HTERT RPE-1 (cell line): ENCODE data around the gene DNAH17.
"Not testable (repeated sequence)": the region's sequence is repeated elsewhere in the genome, so short reads cannot be mapped to it uniquely, and the experiment has no call there.

Experiments used
- in situ Hi-C: fragments of 300-500 bp; cut with MboI; formaldehyde crosslinking; loops from 4 replicates; pipeline ENCODE4 v1.14.3; 2020; ENCODE audit warnings: low sequenced_read_pairs

Gene DNAH17

GRCh38 chr17:78526231-78527025 lies 50.8 kb downstream of the DNAH17 start:
- in situ Hi-C loops = no loop called here

- in situ Hi-C loops = no loop called here
These were observed 51.6 kb downstream of the DNAH17 start for GRCh38 chr17:78525511-78526160.

GRCh38 chr17:78524870-78525510 lies 52.2 kb downstream of the DNAH17 start:
- in situ Hi-C loops = no loop called here

GRCh38 chr17:78523934-78524655 lies 53.1 kb downstream of the DNAH17 start:
- in situ Hi-C loops = no loop called here

GRCh38 chr17:78522031-78522809 lies 55.0 kb downstream of the DNAH17 start:
- in situ Hi-C loops = no loop called here

DNA sequence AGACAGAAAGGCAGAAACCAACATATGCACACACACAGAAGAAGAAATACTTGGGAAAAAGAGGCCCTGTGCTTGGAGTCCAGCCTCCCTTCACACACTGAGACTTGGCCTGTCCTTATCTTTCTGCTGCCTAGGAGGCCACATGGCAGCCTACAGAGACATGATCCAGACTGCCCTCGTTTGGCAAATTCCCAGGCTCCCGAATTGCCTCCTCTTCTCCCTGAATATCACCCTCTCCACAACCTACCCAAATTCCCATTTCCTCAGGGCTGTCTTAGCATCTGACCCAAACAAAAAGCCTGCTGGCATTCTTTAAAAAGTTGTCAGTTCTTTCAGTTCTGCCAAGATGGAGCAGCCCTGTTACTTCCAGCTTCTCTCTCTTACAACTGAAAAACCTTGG lies 59.8 kb downstream of the DNAH17 start:
- in situ Hi-C loops = no loop called here

GRCh38 chr17:78515480-78515879 lies 61.7 kb downstream of the DNAH17 start:
- in situ Hi-C loops = no loop called here

DNA sequence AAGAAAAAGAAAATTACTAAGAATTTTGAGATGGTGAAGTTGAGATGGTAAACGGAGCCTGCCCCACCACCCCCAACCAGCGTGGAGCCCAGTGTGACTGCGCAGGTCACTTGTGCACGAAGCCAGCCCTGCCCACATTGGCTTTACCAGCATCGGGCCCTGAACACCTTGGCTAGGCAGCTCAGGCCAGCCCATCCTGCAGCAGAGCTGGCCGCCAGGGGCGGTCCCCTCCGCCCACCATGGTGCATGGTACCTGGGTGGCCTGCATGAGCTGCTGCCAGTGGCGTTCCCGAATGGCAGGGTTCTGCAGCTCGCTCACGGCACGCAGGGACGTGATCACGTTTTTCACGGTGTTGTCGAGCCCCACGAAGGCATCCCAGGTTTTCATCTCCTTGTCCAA lies 62.7 kb downstream of the DNAH17 start:
- in situ Hi-C loops = no loop called here

- in situ Hi-C loops = no loop called here
These were observed 64.2 kb downstream of the DNAH17 start for GRCh38 chr17:78512976-78513375.

GRCh38 chr17:78510141-78511075 lies 66.8 kb downstream of the DNAH17 start:
- in situ Hi-C loops = no loop called here

DNA sequence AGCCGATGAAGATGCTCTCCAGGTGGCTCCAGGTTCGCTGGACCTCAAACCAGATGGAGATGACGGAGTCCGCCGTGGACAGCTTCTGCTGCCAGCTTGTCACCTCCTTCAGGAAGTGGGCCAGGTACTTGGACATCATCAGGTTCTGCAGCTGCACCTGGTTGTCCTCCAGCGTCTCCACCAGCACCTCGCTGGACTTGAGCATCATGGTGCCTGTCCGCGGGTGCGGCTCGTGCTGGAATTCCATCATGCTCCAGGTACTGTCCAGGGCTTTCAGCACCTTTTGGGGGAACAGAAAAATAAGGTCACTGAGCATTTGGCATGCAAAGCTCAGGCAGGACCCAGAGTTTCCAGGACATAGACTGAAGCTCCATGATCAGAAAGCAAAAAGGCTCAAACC lies 69.7 kb downstream of the DNAH17 start:
- in situ Hi-C loops = no loop called here

DNA sequence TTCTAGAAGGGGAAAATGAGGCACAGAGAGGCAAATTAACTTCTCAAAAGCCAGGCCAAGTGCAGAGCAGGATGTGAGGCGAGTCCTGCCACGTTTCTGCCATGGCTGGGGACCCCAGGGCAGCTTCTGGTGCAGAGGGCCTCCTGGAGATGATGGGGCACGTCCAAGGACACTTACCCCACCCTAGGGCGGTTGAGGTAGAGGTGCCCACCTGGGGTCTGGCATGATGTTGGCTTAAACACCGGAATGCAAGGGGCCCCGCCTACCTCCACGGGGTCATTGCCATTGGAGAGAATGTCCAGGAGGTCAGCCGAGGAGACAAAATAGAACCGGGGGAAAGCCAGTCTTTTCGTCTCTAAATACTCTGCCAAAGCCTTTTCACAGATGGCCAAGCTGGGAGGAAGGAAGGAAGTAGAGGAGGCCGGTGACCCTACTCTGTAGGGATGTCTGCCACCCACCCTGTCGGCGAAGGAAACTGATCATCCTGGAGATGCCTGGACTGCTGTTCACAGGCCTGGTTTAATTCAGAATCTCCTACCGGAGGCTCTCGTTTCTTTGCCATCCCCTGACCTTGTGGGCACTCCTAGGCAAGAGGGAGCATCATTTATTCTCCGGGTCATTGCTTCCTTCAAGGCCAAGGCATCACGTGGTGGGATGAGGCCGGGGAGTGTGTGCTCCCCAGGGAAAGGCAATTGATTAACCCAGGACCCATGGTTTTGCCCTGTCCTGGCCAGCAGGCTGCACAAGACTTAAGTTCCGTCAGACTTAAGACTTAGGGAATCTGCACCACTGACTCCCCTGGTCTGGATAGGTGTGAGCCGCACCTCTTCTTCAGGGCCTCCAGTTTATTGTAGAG lies 70.5 kb downstream of the DNAH17 start:
- in situ Hi-C loops = no loop called here

GRCh38 chr17:78504156-78504925 lies 72.9 kb downstream of the DNAH17 start:
- in situ Hi-C loops = no loop called here

- in situ Hi-C loops = not testable (repeated sequence)
These were observed 73.8 kb downstream of the DNAH17 start for GRCh38 chr17:78503388-78503787.

DNA sequence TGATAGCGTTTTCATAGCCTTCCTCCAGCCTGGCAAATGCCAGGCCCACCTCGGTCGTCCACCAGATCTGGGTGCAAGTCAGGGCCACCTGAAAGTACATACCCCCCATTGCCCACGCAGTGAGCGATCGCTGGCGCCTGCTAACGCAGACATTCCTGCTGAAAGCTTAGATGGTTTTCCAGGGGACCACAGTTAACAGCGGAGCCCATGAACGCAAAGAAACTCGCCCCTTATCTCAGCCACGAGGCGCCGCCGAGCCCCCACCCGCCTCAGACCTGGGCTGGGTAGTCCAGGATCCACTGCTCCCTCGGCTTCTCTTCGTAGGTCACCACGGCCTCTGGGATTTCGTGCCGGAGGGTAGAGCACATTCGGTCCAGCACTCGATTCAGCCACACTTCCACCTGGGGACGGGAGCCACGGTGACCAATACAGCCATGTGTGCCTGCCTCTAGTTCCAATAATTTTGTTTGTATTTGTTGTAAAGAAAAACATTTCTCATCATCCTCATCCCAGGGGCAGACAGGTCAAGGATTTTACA lies 74.5 kb downstream of the DNAH17 start:
- in situ Hi-C loops = no loop called here

DNA sequence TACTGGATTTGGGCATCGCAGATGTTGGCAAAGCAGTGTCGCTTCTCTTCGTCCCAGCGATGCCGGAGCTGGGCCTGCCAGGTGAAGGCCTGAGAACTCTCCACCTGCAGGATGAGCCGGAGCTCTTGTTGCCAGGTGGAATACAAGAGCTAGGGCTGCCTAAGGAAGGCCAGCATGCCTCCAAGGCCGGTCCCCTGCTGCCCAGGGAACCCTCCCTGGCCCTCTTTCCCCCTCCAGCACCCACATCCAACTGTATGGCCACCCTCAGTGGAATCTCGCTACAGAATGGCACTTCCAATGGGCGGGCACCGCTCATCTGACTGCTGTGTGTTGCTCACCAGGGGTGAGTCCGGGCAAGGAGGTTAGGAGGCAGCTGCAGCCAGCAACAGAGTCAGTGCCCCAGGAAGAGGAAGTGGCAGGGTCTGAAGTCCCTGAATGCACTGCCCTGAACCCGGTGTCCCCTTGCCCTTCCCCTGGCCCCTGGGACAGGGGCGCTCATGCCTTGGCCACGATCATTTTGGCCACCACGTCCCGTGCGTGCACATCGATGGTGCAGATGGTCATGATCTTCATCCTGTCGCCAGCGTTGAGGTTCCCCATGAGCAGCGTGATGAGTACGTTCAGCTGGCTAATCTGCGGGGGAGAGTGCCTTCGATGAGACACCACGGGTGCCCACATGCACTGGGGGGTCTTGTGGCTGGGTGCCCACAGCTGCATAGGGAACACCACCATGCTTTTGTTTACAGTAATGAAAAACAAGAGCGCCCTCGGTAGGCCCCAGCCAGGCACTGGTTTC lies 75.8 kb downstream of the DNAH17 start:
- in situ Hi-C loops = no loop called here

DNA sequence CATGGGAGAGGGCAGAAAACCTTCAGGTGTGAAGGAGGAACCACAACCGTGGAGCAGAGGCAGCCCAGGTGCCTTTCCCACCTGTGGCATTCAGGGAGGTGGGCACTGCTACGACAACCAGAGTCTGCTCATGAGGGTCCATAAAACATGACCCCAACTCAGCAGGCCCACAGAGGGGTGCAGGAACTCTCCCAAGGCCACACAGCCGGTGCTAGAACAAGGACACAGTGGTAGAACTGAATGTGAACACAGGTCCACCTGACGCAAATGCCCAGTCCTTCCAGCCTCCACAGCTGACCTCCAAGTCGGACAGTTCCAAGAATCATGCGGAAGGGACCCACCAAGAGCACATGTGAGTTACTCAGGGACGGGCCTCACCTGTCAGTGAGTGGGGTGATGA lies 76.4 kb downstream of the DNAH17 start:
- in situ Hi-C loops = no loop called here
